HG03039 (cell line): ENCODE results near the gene SLC25A21.
"Not testable (repeated sequence)": the region's sequence is repeated elsewhere in the genome, so short reads cannot be mapped to it uniquely, and the experiment has no call there.

Source experiments
- ATAC-seq: cut with Tn5 transposase; IDR thresholded peaks from one replicate; pipeline ENCODE4 v1.9.1; 2021; ENCODE audit warnings: mild to moderate bottlenecking, moderate library complexity; ENCODE audit not compliant: unreplicated experiment

SLC25A21 gene

GRCh38 chr14:36996857-36997590 is 175.4 kb downstream of the SLC25A21 start:
- ATAC-seq = no peak

- no peak for ATAC-seq
Measured at GRCh38 chr14:36996133-36996856, 176.1 kb downstream of the SLC25A21 start.

GRCh38 chr14:36989806-36990205 is 182.6 kb downstream of the SLC25A21 start:
- no peak for ATAC-seq

DNA sequence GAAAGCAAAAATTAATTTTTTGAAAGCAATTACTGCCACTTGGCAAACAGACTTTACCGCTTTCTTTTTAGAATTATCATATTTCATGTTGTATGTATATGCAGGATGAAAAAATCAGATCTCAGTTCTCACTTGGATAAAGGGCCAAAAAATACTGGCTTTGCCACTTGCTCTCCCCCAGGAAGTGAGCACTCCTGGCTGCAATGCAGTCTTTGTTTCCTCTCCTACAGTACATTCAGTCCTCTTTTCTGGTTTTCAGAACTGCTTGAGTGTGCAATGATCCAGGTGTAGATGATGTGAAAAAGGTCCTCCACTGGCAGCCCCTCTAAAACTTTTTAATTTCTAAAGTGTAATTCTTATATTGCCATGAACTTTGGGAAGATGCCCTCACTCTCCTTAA is 183.4 kb downstream of the SLC25A21 start:
- ATAC-seq = no peak

GRCh38 chr14:36988568-36988967 is 183.8 kb downstream of the SLC25A21 start:
- no peak for ATAC-seq

DNA sequence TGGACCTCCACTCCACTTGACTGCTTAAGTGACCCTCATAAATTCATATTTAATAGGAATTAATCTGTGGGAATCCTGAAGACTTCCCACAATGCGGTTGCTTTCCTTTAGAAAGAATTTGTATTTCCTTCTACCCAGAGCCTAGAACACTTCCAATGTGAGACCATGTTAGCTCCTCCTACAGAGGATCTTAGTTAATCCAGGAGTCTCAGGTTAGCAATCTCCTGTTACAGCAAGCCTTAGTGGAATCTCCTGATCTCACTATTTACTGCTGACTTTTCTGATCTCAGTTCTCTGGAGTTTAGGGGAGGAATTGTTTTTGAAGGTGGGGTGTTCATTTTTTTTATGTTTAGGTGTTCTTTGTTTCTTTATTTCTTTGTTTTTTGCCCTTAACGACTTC is 186.0 kb downstream of the SLC25A21 start:
- no peak for ATAC-seq

DNA sequence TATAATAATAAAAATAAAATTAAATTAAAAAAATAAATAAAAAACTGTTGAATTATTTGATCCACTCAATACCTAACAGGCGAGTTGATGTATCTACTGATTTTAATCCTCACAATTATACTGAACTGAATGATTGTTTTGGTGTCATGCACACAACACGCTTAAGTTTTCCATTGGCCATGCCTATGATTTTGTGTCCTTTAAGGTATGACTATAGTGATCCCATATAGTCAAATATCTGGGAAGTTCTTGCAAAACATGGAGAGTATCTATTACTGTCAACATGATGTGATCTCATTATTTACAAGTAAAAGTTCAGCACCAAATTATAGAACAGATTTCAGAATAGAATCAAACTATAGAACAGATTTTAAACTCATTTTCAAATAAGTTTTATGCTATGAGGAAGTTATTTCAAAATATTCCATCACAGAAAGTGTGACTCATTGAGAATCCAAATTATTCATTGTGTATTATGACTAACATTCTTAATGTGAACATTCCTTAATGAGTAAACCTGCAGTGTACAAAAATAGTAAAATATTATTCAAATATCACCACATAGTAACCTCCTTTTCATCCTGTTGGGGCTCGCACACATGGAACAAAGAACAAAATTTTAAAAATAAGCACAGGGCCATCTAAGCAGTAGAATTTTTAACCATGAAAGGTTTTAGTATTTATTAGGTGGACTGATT is 190.4 kb downstream of the SLC25A21 start:
- ATAC-seq = no peak

DNA sequence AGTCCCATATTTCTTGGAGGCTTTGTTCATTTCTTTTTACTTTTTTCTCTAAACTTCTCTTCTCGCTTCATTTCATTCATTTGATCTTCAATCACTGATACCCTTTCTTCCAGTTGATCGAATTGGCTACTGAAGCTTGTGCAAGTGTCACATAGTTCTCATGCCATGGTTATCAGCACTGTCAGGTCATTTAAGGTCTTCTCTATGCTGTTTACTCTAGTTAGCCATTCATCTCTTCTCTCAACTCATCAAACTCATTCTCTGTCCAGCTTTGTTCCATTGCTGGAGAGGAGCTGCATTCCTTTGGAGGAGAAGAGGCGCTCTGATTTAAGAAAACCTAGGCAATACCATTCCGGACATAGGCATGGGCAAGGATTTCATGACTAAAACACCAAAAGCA is 192.0 kb downstream of the SLC25A21 start:
- not testable (repeated sequence) for ATAC-seq

DNA sequence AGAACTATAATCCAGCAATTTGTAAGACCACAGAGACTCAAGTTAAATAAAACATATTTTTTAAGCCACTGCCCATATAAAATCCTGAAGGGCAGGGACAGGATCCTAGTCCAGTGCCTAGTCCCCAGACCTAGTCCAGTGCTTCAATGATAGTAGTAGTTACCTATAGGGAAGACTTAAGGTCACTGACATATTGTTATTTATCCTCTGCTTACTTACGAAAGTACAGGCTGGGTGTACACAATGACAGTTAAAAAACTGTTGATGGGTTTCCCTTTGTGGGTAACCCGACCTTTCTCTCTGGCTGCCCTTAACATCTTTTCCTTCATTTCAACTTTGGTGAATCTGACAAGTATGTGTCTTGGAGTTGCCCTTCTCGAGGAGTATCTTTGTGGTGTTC is 192.5 kb downstream of the SLC25A21 start:
- no peak for ATAC-seq

- ATAC-seq = no peak
Measured at GRCh38 chr14:36976571-36977023, 195.8 kb downstream of the SLC25A21 start.

DNA sequence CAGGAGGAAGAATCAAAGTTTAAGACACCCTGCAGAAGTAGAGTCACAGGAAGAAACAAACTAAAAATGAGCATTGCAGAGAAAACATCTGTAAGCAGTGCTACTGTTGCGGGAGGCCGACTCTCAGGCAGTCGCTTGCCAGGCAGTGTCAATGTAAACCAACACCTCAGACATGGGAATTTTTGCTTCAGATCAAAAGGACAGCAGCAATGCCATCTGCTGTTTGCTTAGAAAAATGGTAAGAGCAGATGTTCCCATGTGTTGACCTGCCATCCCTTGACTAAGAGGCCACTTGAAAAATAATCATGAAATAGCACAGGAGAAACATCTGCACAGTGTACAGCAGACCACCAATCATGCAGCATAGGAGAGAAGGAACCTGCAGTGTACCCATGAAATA is 196.6 kb downstream of the SLC25A21 start:
- no peak for ATAC-seq

DNA sequence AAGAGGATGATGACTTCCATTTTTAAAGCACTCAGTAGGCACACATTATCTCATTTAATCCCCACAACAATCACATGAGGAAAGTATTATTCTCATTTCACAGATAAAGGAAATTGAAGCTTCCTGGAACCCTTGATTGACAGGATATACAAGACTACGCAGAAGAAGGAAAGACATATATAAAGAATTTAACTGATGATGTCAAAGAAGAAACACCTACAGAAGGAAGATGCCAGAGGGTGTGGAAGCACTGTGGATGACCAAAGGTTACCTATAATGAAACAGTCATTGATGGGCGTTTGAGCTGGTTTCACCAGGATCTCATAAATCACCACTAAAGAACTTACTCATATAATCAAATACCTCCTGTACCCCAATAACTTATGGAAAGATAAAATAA is 197.4 kb downstream of the SLC25A21 start:
- no peak for ATAC-seq

GRCh38 chr14:36973806-36974442 is 198.5 kb downstream of the SLC25A21 start:
- ATAC-seq = no peak

GRCh38 chr14:36971263-36971855 is 201.0 kb downstream of the SLC25A21 start:
- no peak for ATAC-seq

DNA sequence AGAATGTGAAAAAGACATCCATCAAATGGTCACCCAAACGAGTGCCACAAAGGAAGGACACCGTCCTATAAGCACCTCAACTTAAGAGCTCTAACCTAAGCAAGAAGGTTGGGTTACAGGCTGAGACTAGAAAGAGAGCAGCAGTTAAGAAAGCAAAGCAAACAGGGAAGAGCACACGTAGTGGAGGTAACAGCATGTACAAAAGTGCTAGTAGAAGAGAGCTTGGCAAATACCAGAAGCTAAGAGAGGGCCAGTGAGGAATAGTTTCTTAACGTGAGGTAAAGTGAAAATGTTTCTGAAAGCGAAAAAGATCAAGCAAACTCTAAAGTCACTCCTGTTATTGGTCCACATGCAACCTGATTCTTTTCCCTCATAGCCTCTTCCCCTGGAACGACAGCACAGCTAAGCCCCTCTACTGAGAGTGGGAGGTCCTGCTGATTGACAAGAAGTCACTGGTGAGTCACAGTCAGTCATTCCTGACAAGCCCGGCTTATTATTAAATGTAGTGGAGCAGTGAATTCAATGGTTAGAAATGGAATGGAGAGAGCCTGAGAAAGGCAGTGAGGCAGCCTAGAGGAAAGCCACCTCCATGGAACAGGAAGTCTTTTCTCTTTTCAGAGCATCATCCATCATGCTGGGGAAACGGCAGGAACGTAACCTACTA is 204.4 kb downstream of the SLC25A21 start:
- ATAC-seq = no peak

DNA sequence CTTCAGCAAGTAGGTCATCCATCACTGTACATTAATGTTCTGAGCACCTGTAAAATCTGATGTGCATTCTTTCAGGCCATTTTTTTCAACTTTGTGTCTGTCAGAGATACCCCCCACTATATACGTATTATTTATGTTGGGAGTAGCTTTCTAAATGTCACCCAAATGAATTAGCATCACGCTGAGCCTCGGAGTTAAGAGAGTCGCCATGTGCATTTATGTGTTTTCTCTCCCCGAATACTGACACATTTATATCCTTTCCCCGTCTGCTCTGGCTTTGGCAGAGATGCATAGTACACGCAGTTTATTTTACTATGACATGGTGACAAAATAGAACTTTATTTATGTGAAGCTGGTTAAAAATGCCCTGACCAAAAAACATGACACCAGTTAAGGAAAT is 216.4 kb downstream of the SLC25A21 start:
- ATAC-seq = no peak

DNA sequence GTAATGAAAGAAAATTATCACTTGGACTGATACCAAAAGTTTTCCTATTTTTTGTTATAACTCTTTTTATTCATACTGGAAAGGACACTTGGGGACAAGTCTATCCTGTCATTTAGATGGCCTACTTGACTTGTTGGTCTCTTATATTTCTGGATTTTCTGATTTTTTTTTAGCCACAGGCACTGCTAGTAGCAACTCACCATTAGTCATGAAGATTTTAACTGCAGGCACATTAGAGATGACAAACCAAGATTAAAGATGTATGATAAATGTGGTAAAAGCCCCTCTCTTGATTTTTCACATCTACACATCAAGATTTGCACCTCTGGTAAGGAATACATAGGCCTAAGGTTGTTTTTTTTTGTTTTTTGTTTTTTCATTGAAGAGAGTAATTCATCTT is 217.0 kb downstream of the SLC25A21 start:
- ATAC-seq = no peak

GRCh38 chr14:36952689-36953088 is 219.7 kb downstream of the SLC25A21 start:
- ATAC-seq = no peak

DNA sequence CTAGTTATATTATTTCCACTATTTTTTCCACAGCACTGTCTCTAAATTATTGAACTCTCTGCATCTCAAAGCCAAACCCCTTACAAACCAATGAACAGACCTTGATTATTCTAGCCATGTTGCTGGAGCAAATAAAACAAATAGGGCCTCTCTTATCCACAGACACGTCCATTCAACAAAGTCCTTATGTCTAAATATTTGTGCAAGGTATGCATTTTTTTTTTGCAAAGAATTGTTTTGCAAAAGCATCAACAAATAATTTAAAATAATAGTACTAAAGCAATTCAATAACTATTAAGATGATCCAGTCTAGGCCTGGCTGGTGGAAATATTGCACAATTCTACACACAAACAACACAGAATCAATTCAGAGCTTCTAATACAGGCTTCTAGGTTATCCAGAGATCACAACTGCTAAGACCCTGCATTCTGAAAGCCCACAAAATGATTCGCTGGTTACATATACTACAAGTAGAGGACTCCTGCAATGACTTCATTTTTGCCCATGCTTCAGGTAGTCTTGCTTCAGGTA is 221.0 kb downstream of the SLC25A21 start:
- no peak for ATAC-seq

DNA sequence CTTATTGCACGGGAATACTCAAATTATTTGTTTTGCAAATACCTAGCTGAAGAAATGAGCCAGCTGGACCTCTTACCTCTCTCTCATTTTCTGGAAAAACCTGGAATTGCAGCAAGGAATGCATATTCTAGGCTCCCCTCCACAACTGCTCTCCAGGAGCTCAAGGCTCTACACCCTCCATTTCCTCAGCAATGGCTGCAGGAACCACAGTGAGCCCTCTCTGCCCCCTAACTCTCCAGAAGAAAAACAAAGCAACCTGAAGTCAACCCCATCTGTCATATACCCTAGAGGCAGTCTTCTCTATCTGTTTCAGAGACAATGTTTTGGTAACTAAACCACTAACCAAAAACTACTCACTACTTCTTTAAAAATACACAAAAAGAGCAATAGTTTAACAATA is 221.6 kb downstream of the SLC25A21 start:
- no peak for ATAC-seq
